SU-DHL-6 (cell line): ENCODE results near the gene ZBTB24.

ENCODE experiments used
- EZH2phosphoT487 ChIP-seq: fragments of 200-600 bp; sonication (generic), shearing (Covaris generic); conservative IDR thresholded peaks from 2 replicates; pipeline ENCODE4 v1.6.1; 2018; ENCODE audit warnings: mild to moderate bottlenecking, antibody characterized with exemption, low read length, moderate library complexity, mixed read lengths
- TF ChIP-seq, protein P1 (sequence below): fragments of 200-600 bp; sonication (generic); IDR thresholded peaks from one replicate; pipeline ENCODE4 v1.5.1; 2017; ENCODE audit warnings: antibody characterized with exemption, mild to moderate bottlenecking, low read length, moderate library complexity; ENCODE audit not compliant: insufficient read depth, poor library complexity, severe bottlenecking

DNA sequence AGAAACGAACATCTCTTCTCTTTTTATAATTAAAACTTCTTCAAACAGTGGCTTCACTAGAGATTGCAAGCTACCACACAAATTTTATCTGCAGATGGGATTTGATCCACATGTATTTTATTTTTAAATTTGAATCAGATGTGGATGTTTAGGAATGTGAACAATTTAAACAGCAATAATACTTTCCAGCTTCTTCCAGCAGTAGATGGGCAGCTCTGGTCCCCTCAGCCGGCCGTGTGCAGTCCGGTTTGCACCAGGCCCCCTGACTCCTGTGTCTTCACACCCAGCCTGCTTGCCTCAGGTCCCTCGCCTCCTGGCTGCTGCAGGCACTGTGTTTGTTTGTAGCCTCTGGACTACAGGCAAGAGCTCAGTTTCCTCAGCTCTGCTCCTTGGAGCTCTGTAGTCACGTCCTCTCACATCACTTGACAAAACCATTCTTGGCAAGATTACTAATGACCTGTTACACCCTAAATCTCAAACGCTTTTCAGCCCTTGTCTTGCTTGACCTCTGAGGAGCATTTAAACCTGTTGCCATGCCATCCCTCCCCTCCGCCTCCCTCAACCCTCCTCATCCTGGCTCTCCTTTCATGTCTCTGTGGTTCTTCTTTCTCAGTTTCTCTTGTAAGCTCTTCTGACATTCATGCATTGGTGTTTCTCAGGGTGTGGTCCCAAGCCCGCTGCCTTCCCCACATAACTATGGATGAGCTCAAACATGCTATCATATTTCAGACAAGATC is 13.2 kb upstream of the ZBTB24 start:
- TF ChIP-seq, protein P1, sequence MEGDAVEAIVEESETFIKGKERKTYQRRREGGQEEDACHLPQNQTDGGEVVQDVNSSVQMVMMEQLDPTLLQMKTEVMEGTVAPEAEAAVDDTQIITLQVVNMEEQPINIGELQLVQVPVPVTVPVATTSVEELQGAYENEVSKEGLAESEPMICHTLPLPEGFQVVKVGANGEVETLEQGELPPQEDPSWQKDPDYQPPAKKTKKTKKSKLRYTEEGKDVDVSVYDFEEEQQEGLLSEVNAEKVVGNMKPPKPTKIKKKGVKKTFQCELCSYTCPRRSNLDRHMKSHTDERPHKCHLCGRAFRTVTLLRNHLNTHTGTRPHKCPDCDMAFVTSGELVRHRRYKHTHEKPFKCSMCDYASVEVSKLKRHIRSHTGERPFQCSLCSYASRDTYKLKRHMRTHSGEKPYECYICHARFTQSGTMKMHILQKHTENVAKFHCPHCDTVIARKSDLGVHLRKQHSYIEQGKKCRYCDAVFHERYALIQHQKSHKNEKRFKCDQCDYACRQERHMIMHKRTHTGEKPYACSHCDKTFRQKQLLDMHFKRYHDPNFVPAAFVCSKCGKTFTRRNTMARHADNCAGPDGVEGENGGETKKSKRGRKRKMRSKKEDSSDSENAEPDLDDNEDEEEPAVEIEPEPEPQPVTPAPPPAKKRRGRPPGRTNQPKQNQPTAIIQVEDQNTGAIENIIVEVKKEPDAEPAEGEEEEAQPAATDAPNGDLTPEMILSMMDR: no peak
- TF ChIP-seq EZH2phosphoT487: no peak
